Osteoblast (primary cell): ENCODE measurements around the gene SUSD4. TPM values are rescaled to one million over a fixed set of nuclear protein-coding genes. Genes with fewer than 3 reads are reported as not detected.

Source experiments
- DNase-seq: peaks from one replicate; pipeline ENCODE4 v3.0.0; 2011; ENCODE audit warnings: low spot score, mixed read lengths; ENCODE audit not compliant: insufficient read length; ENCODE audit errors: missing footprints
- H2AFZ ChIP-seq: 2 replicates; pipeline ENCODE4 v1.6.0; 2011; ENCODE audit warnings: mild to moderate bottlenecking, low read length
- H3K27ac ChIP-seq: 2 replicates; pipeline ENCODE4 v1.5.1; 2011; ENCODE audit warnings: mild to moderate bottlenecking, low read depth, low read length, moderate library complexity
- H3K27me3 ChIP-seq: 2 replicates; pipeline ENCODE4 v1.6.0; 2012; ENCODE audit warnings: mild to moderate bottlenecking, control low read depth, inconsistent platforms, low read length, moderate library complexity; ENCODE audit not compliant: insufficient read depth
- H3K36me3 ChIP-seq: 2 replicates; pipeline ENCODE4 v1.5.1; 2011; ENCODE audit warnings: mild to moderate bottlenecking, low read length, control low read depth, moderate library complexity; ENCODE audit not compliant: insufficient read depth
- H3K4me1 ChIP-seq: 2 replicates; pipeline ENCODE4 v1.5.1; 2011; ENCODE audit warnings: mild to moderate bottlenecking, low read length, control low read depth, moderate library complexity; ENCODE audit not compliant: insufficient read depth
- H3K4me2 ChIP-seq: 2 replicates; pipeline ENCODE4 v1.6.0; 2011; ENCODE audit warnings: mild to moderate bottlenecking, low read length; ENCODE audit not compliant: insufficient read depth
- H3K4me3 ChIP-seq: fragments of 200-600 bp; sonication (generic); 3 replicates; pipeline ENCODE4 v1.5.1; 2012; ENCODE audit warnings: mild to moderate bottlenecking, low read length, inconsistent platforms; ENCODE audit not compliant: insufficient read depth
- H3K79me2 ChIP-seq: 2 replicates; pipeline ENCODE4 v1.6.0; 2012; ENCODE audit warnings: mild to moderate bottlenecking, low read length, control low read depth, inconsistent platforms; ENCODE audit not compliant: insufficient read depth
- H3K9me3 ChIP-seq: 2 replicates; pipeline ENCODE4 v1.5.1; 2011; ENCODE audit warnings: low read depth, low read length, control low read depth
- H4K20me1 ChIP-seq: 2 replicates; pipeline ENCODE4 v1.6.0; 2012; ENCODE audit warnings: mild to moderate bottlenecking, low read length, control low read depth; ENCODE audit not compliant: insufficient read depth
- total RNA-seq: library from RNA; depleted of rRNA; stranded (reverse); fragments of >200 nt; gene quantifications from 2 replicates; pipeline ENCODE4 v1.2.3, GENCODE V29; 2012
- TF ChIP-seq, protein P1 (sequence below): IDR thresholded peaks from 2 replicates; pipeline ENCODE4 v1.5.1; 2011; ENCODE audit warnings: mild to moderate bottlenecking, low read depth, low read length, moderate library complexity; ENCODE audit errors: extremely low read depth

Gene SUSD4
- total RNA-seq, 1 donor, result not detected

DNA sequence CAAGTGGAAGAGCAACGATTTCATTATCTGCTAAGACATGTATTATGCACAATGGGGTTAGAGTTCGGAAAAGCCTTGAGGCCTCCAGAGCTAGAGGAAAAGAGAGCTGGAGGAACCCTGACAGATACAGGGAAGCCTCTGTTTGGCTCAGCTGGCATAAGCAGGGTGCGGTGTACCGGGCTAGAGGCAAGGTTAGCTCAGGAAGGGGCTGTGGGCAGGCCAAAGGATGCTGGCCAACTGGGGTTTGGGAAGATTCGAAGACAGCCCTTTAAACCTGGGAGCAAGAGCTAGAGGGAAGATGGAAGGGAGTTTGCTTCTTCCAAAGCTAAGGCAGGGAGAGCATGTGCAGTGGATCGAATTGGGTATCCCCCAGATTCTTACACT is 113.4 kb downstream of the SUSD4 start:
- Histone ChIP-seq H4K20me1 (no peaks in the 10 kb centered on the region), H3K79me2 (no peaks in the 10 kb centered on the region), H3K4me2 (no peak overlapping the region), H3K4me3 (no peak overlapping the region), H3K9me3 (no peaks in the 10 kb centered on the region), H3K36me3 (no peaks in the 10 kb centered on the region), H3K27me3 (peaks cover 28% of the 10 kb centered on the region), H3K4me1 (no peaks in the 10 kb centered on the region), H2AFZ (no peak overlapping the region), H3K27ac (no peak overlapping the region)
- TF ChIP-seq, protein P1, sequence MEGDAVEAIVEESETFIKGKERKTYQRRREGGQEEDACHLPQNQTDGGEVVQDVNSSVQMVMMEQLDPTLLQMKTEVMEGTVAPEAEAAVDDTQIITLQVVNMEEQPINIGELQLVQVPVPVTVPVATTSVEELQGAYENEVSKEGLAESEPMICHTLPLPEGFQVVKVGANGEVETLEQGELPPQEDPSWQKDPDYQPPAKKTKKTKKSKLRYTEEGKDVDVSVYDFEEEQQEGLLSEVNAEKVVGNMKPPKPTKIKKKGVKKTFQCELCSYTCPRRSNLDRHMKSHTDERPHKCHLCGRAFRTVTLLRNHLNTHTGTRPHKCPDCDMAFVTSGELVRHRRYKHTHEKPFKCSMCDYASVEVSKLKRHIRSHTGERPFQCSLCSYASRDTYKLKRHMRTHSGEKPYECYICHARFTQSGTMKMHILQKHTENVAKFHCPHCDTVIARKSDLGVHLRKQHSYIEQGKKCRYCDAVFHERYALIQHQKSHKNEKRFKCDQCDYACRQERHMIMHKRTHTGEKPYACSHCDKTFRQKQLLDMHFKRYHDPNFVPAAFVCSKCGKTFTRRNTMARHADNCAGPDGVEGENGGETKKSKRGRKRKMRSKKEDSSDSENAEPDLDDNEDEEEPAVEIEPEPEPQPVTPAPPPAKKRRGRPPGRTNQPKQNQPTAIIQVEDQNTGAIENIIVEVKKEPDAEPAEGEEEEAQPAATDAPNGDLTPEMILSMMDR, result no peak
- no peak for DNase-seq

DNA sequence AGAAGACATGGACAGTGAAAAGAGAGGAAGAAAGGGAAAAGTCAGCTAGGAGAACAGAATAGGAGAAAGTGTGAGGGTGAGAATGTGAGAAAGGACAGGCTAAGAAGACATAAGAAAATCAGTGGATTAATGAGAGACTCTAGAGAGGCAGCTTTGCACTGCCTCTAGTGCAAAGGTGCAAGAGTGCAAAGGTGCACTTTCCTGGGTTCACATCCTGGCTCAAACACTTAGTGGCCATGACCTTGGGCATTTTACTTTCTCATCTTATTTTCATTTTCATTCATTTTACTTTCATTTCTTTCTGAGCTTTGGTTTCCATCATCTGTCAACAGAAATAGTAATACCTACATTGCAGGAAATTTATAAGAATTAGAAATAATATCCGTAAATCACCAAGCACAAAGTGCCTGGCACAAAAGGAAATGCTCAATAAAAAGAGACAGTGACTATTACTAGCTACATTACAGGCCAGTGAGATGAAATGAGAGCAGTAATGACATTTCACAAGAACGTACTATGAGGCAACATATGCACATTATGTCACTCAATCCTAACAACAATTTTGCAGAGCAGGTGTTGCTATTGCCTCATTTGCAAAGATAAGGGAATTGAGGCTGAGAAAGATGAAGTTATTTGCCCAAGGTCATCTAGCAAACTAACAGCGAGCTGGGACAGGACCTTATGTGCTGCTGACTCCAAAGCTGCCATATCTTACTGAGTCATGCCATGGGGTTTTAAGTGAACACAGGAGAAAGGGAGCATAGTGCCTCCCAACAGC is 113.9 kb downstream of the SUSD4 start:
- no peaks in the 10 kb centered on the region for H4K20me1 ChIP-seq
- DNase-seq, result no peak
- H2AFZ ChIP-seq, result no peak overlapping the region
- H3K27ac ChIP-seq, result no peak overlapping the region
- H3K4me2 ChIP-seq, result no peak overlapping the region
- H3K4me3 ChIP-seq, result no peak overlapping the region
- H3K36me3 ChIP-seq, result no peaks in the 10 kb centered on the region
- no peaks in the 10 kb centered on the region for H3K79me2 ChIP-seq
- TF ChIP-seq, protein P1, result no peak
- H3K27me3 ChIP-seq, result peaks cover 28% of the 10 kb centered on the region
- H3K4me1 ChIP-seq, result no peaks in the 10 kb centered on the region
- H3K9me3 ChIP-seq, result no peaks in the 10 kb centered on the region

DNA sequence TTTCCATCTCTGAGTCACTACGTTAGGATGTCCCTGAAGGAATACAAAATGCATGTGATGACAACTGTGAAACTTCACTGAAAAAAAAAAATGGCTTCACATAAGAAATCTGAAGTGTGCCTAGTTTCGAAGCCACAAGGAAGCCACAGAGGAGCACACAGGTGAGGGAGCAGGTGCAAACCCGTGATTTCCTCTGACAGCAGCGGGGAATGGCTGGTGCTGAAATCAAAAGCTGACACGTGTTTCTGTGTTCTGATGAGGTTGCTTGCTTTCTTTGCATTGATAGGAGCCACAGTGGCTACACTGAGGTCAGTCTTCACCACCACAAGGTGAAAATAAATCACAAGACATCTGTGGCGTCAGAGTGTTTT is 115.2 kb downstream of the SUSD4 start:
- no peaks in the 10 kb centered on the region for H3K79me2 ChIP-seq
- H3K4me1 ChIP-seq, result no peaks in the 10 kb centered on the region
- H3K27ac ChIP-seq, result no peak overlapping the region
- no peak overlapping the region for H3K4me2 ChIP-seq
- H3K4me3 ChIP-seq, result no peak overlapping the region
- TF ChIP-seq, protein P1, result no peak
- no peaks in the 10 kb centered on the region for H3K9me3 ChIP-seq
- no peaks in the 10 kb centered on the region for H3K36me3 ChIP-seq
- no peaks in the 10 kb centered on the region for H4K20me1 ChIP-seq
- no peak for DNase-seq
- peaks cover 21% of the 10 kb centered on the region for H3K27me3 ChIP-seq
- H2AFZ ChIP-seq, result no peak overlapping the region

DNA sequence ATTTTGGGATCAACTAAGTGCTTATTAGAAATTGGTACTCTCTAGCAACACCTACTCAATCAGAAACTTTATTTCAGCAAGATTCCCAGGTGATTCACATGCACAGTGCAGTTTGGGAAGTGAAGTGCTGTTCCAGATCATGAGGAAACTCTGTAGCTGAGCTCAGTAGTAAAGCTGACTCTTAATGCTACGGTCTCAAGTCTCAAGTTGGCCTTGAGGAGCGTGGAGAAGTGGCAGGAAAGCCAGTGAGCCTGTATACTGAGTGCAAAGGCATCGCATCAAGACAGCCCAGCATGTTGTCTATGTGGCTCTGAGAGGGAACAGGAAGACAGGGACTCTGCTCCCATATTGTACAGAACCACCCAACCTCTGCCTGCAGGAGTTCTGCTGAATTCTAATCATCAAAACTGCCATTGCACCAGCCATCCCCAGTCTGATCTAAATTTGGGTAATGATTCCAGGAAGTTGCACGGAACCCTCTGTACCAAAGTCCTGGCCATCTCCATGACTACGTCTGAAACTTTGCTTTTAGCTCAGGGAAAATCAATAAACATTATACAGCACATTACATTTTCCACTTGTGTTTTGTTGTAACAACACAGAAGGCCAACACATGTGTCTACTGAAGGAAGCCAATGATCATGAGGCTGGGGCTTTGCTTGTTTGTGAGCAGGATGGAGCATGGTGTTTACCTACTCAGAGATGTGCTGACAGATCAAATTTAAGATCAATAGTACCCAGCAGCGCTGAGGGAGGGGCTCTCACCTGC is 115.8 kb downstream of the SUSD4 start:
- Histone ChIP-seq H3K4me2 (no peak overlapping the region), H3K79me2 (no peaks in the 10 kb centered on the region), H3K27ac (no peak overlapping the region), H4K20me1 (no peaks in the 10 kb centered on the region), H3K4me1 (no peaks in the 10 kb centered on the region), H3K9me3 (no peaks in the 10 kb centered on the region), H2AFZ (no peak overlapping the region), H3K27me3 (peaks cover 16% of the 10 kb centered on the region), H3K4me3 (no peak overlapping the region), H3K36me3 (no peaks in the 10 kb centered on the region)
- TF ChIP-seq, protein P1, result no peak
- DNase-seq, result no peak
